Measurements from ENCODE around the gene PTPN21.

GRCh38 chr14:88551094-88551870 is 3.5 kb downstream of the PTPN21 start:
- peak; percentile 16 to 74 (median 63) for TF ChIP-seq CTCF (IDR thresholded peaks at IDR 0.05)
- peak; percentile 86 for TF ChIP-seq POLR2AphosphoS5 (IDR thresholded peaks at IDR 0.05)
